Gastroesophageal sphincter (tissue), 3 donors: ENCODE results near the gene RASAL3.

Experiments used
- EP300 ChIP-seq: sonication (generic); formaldehyde crosslinking; IDR thresholded peaks from one replicate; pipeline ENCODE4 v1.6.1; 2017; ENCODE audit warnings: antibody characterized with exemption, mild to moderate bottlenecking
- POLR2AphosphoS5 ChIP-seq: sonication (generic); formaldehyde crosslinking; IDR thresholded peaks from one replicate; pipeline ENCODE4 v1.6.1; 2017; ENCODE audit warnings: antibody characterized with exemption
- TF ChIP-seq, protein P1 (sequence below), 4 experiments: fragments of 200-600 bp in 2 of 4; fragments of 450-650 bp in 2 of 4; sonication (generic) in 1 of 4; IDR thresholded peaks; one replicate each; pipeline ENCODE4 v1.5.1; 2017 to 2019; ENCODE audit warnings: antibody characterized with exemption in 4 of 4, mild to moderate bottlenecking in 2 of 4, moderate library complexity in 2 of 4

DNA sequence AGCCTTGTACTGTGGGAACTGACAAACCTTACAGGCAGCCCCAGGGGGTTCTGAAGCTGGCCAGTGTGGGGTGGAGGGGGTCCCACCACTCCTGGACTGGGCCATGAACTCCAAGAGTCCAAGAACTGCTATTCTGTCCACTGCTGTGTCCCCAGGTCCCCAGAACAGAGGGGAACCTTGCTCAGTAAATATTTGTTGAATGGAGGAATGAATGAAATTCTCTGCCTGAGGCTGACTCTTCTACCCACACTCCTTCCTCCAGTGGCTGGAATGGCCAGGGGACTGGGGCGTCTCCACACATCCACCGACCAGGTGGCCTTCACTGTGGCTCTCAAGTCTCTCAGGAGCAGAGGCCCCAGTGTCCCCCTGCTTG, 26.2 kb downstream of the RASAL3 start:
- TF ChIP-seq, protein P1, sequence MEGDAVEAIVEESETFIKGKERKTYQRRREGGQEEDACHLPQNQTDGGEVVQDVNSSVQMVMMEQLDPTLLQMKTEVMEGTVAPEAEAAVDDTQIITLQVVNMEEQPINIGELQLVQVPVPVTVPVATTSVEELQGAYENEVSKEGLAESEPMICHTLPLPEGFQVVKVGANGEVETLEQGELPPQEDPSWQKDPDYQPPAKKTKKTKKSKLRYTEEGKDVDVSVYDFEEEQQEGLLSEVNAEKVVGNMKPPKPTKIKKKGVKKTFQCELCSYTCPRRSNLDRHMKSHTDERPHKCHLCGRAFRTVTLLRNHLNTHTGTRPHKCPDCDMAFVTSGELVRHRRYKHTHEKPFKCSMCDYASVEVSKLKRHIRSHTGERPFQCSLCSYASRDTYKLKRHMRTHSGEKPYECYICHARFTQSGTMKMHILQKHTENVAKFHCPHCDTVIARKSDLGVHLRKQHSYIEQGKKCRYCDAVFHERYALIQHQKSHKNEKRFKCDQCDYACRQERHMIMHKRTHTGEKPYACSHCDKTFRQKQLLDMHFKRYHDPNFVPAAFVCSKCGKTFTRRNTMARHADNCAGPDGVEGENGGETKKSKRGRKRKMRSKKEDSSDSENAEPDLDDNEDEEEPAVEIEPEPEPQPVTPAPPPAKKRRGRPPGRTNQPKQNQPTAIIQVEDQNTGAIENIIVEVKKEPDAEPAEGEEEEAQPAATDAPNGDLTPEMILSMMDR (IDR thresholded peaks at IDR 0.05), result no peak
- no peak for TF ChIP-seq EP300
- TF ChIP-seq POLR2AphosphoS5, result no peak
